MV-4-11 (cell line): Measurements from ENCODE around the gene GRIN2D.
A peak's percentile ranks its signal among the peaks of the same experiment; 100 is the strongest.
"Not testable (repeated sequence)": the region's sequence is repeated elsewhere in the genome, so short reads cannot be mapped to it uniquely, and the experiment has no call there.

Experiments
- DNase-seq: peaks from one replicate; lab custom pipeline; 2025; lab: John Stamatoyannopoulos, UW

The GRIN2D gene

GRCh38 chr19:48371771-48372170 is 21.7 kb upstream of the GRIN2D start:
- DNase-seq = not testable (repeated sequence)

GRCh38 chr19:48372904-48373303 is 20.6 kb upstream of the GRIN2D start:
- DNase-seq = no peak

- DNase-seq = no peak
Measured at GRCh38 chr19:48373567-48373966, 19.9 kb upstream of the GRIN2D start.

GRCh38 chr19:48378194-48378570 is 15.3 kb upstream of the GRIN2D start:
- peak; percentile 78 for DNase-seq

- no peak for DNase-seq
Measured at GRCh38 chr19:48379058-48379457, 14.4 kb upstream of the GRIN2D start.

- no peak for DNase-seq
Measured at GRCh38 chr19:48381178-48381950, 12.1 kb upstream of the GRIN2D start.

- DNase-seq = no peak
Measured at GRCh38 chr19:48382286-48382685, 11.2 kb upstream of the GRIN2D start.

- DNase-seq = no peak
Measured at GRCh38 chr19:48385461-48386087, 7.9 kb upstream of the GRIN2D start.

GRCh38 chr19:48386981-48387380 is 6.5 kb upstream of the GRIN2D start:
- DNase-seq = no peak

GRCh38 chr19:48390188-48391099 is 3.0 kb upstream of the GRIN2D start:
- peak; percentile 58 for DNase-seq

- DNase-seq = peak; percentile 55
Measured at GRCh38 chr19:48391100-48392005, 2.1 kb upstream of the GRIN2D start, which contains the start of gene KDELR1. Gene KDELR1 (minus strand): TSS chr19:48391551. CDS start chr19:48391358, 193 bp downstream.

GRCh38 chr19:48392006-48392344 is 1.5 kb upstream of the GRIN2D start:
- DNase-seq = not testable (repeated sequence)

GRCh38 chr19:48392860-48393558 is 459 bp upstream of the GRIN2D start:
- no peak for DNase-seq

- DNase-seq = no peak
Measured at GRCh38 chr19:48394331-48395169, 1.1 kb downstream of the GRIN2D start.

- DNase-seq = no peak
Measured at GRCh38 chr19:48395170-48395455, 1.6 kb downstream of the GRIN2D start.

GRCh38 chr19:48395499-48395898 is 2.0 kb downstream of the GRIN2D start:
- no peak for DNase-seq

GRCh38 chr19:48396016-48396823 is 2.8 kb downstream of the GRIN2D start:
- DNase-seq = no peak

- no peak for DNase-seq
Measured at GRCh38 chr19:48396824-48397176, 3.3 kb downstream of the GRIN2D start.
